Measurements from ENCODE around the gene CCL22.
"Not testable (repeated sequence)": the region's sequence is repeated elsewhere in the genome, so short reads cannot be mapped to it uniquely, and the experiment has no call there.

The CCL22 gene

GRCh38 chr16:57396786-57397185, 38.2 kb downstream of the CCL22 start:
- no peak for DNase-seq

- DNase-seq = not testable (repeated sequence)
Measured at GRCh38 chr16:57397493-57397892, 38.9 kb downstream of the CCL22 start.

- DNase-seq = no peak
Measured at GRCh38 chr16:57401943-57402640, 43.5 kb downstream of the CCL22 start.

GRCh38 chr16:57403965-57404817, 45.6 kb downstream of the CCL22 start, which contains the start of gene CCL17:
Gene CCL17, plus strand, starts transcription at chr16:57404767. Its CDS starts 9,166 bp downstream, at chr16:57413933.
- DNase-seq = no peak

GRCh38 chr16:57405097-57405496, 46.5 kb downstream of the CCL22 start:
- no peak for DNase-seq

GRCh38 chr16:57406881-57407280, 48.3 kb downstream of the CCL22 start:
- DNase-seq = no peak

- no peak for DNase-seq
Measured at GRCh38 chr16:57407521-57408353, 49.2 kb downstream of the CCL22 start.

- no peak for DNase-seq
Measured at GRCh38 chr16:57409065-57409464, 50.5 kb downstream of the CCL22 start.

- no peak for DNase-seq
Measured at GRCh38 chr16:57409870-57410587, 51.4 kb downstream of the CCL22 start.

- DNase-seq = no peak
Measured at GRCh38 chr16:57411362-57411976, 52.9 kb downstream of the CCL22 start.

GRCh38 chr16:57412584-57412983, 54.0 kb downstream of the CCL22 start:
- DNase-seq = no peak

GRCh38 chr16:57413301-57413730, 54.7 kb downstream of the CCL22 start:
- no peak for DNase-seq

- no peak for DNase-seq
Measured at GRCh38 chr16:57413733-57414132, 55.1 kb downstream of the CCL22 start.

All from NCI-H526 treated with DMSO at 0.1 percent for 48 hours (cell line).